SK-N-SH (cell line): ENCODE data around the gene CCNL1.

Experiments used
- CTCF ChIP-seq: fragments of 200-600 bp; sonication (generic); IDR thresholded peaks from 2 replicates; pipeline ENCODE4 v1.6.1; 2017; ENCODE audit warnings: antibody characterized with exemption, mild to moderate bottlenecking, moderate library complexity
- EP300 ChIP-seq, 2 experiments: IDR thresholded peaks; 2 replicates each; pipeline versions ENCODE4 v1.4.0 to v1.6.1; 2012; ENCODE audit warnings: borderline replicate concordance in 1 of 2, low read depth in 1 of 2, low read length in 1 of 2
- NFIC ChIP-seq: IDR thresholded peaks from 2 replicates; pipeline ENCODE4 v1.4.0; 2012; ENCODE audit warnings: borderline replicate concordance
- POLR2AphosphoS5 ChIP-seq: IDR thresholded peaks from 2 replicates; pipeline ENCODE4 v1.6.1; 2012; ENCODE audit warnings: low read depth, low read length
- RAD21 ChIP-seq: IDR thresholded peaks from 2 replicates; pipeline ENCODE4 v1.6.1; 2012; ENCODE audit warnings: mild to moderate bottlenecking, low read length
- RCOR1 ChIP-seq: fragments of 150-350 bp; IDR thresholded peaks from 2 replicates; pipeline ENCODE4 v1.6.1; 2017; ENCODE audit warnings: antibody characterized with exemption, low read length
- REST ChIP-seq: IDR thresholded peaks from 2 replicates; pipeline ENCODE4 v1.6.1; 2012; ENCODE audit warnings: mild to moderate bottlenecking, low read depth, low read length, moderate library complexity
- RFX5 ChIP-seq: IDR thresholded peaks from 2 replicates; pipeline ENCODE4 v1.6.1; 2012; ENCODE audit warnings: mild to moderate bottlenecking, improper control_type of control experiment, low read length
- SMC3 ChIP-seq: IDR thresholded peaks from 2 replicates; pipeline ENCODE4 v1.6.1; 2012; ENCODE audit warnings: low read depth, low read length, improper control_type of control experiment
- TAF1 ChIP-seq: IDR thresholded peaks from 2 replicates; pipeline ENCODE4 v1.6.1; 2012; ENCODE audit warnings: low read depth, mild to moderate bottlenecking, low read length, moderate library complexity, borderline replicate concordance
- TCF12 ChIP-seq: IDR thresholded peaks from 2 replicates; pipeline ENCODE4 v1.4.0; 2012
- TEAD4 ChIP-seq: IDR thresholded peaks from 2 replicates; pipeline ENCODE4 v1.4.0; 2012; ENCODE audit warnings: mild to moderate bottlenecking, borderline replicate concordance; ENCODE audit not compliant: insufficient read depth
- USF1 ChIP-seq: IDR thresholded peaks from 2 replicates; pipeline ENCODE4 v1.4.0; 2012; ENCODE audit warnings: low read depth, borderline replicate concordance
- YY1 ChIP-seq: IDR thresholded peaks from 2 replicates; pipeline ENCODE4 v1.4.0; 2012; ENCODE audit warnings: low read depth, mild to moderate bottlenecking

GRCh38 chr3:157127831-157128767, 31.8 kb downstream of the CCNL1 start:
- no peak for TF ChIP-seq CTCF
- no peak for TF ChIP-seq YY1
- no peak for TF ChIP-seq POLR2AphosphoS5
- no peak for TF ChIP-seq TEAD4
- peak in 1 of 2 experiments; percentile 54; a peak in 1 of 4 replicates for TF ChIP-seq EP300 (IDR thresholded peaks at IDR 0.05; ENCODE audit: borderline replicate concordance in 1 of 2, low read depth in 1 of 2, low read length in 1 of 2)
- no peak for TF ChIP-seq SMC3
- no peak for TF ChIP-seq RAD21
- no peak for TF ChIP-seq RCOR1
- no peak for TF ChIP-seq RFX5
- peak; percentile 50 for TF ChIP-seq NFIC
- peak; percentile 22; the same call in 1 of the 2 replicates for TF ChIP-seq TAF1
- no peak for TF ChIP-seq REST
- TF ChIP-seq USF1: peak; percentile 79
- peak; percentile 66 for TF ChIP-seq TCF12
